HEK293 (cell line): ENCODE results near the gene PHLDB3.

Experiments
- CTCF ChIA-PET: fragments of 350-600 bp; formaldehyde crosslinking; extraction: SDS; loops from one replicate; lab custom pipeline; 2021; ENCODE audit warnings: antibody characterized with exemption; lab: Yijun Ruan, JAX
- POLR2A ChIA-PET: fragments of 300-600 bp; formaldehyde crosslinking; extraction: SDS; loops from one replicate; lab custom pipeline; 2020; ENCODE audit warnings: antibody characterized with exemption, inconsistent platforms; lab: Yijun Ruan, JAX
- H3K27ac ChIP-seq: fragments of 200-500 bp; sonication (Bioruptor generic); 2 replicates; pipeline ENCODE4 v1.5.1; 2014; ENCODE audit warnings: low read depth, low read length, control low read depth, inconsistent platforms; ENCODE audit errors: extremely low read depth
- H3K36me3 ChIP-seq, 2 experiments: fragments of 200-500 bp in 1 of 2; sonication (Bioruptor generic) in 1 of 2; 1 replicate in 1 of 2; 2 replicates in 1 of 2; pipeline ENCODE4 v1.5.1; 2014 to 2017; ENCODE audit warnings: inconsistent platforms in 2 of 2, low read length in 2 of 2; ENCODE audit not compliant: control insufficient read depth in 2 of 2, insufficient read depth in 1 of 2
- H3K4me1 ChIP-seq: fragments of 200-500 bp; sonication (Bioruptor generic); 2 replicates; pipeline ENCODE4 v1.5.1; 2014; ENCODE audit warnings: mild to moderate bottlenecking, low read length, inconsistent platforms; ENCODE audit not compliant: control insufficient read depth, insufficient read depth
- H3K4me3 ChIP-seq: 2 replicates; pipeline ENCODE4 v1.5.1; 2011; ENCODE audit warnings: low read depth, mild to moderate bottlenecking, control low read depth, low read length, moderate library complexity
- H3K9me3 ChIP-seq: fragments of 200-500 bp; sonication (Bioruptor generic); 2 replicates; pipeline ENCODE4 v1.5.1; 2014; ENCODE audit warnings: low read depth, low read length, inconsistent platforms; ENCODE audit not compliant: control insufficient read depth, insufficient read depth
- BCL11B ChIP-seq: fragments of 450-650 bp; formaldehyde crosslinking; IDR thresholded peaks from 2 replicates; pipeline ENCODE4 v1.5.1; 2016; ENCODE audit warnings: low read depth, missing biosample characterization, missing genetic modification characterization
- GLI2 ChIP-seq: fragments of 450-650 bp; formaldehyde crosslinking; IDR thresholded peaks from 2 replicates; pipeline ENCODE4; 2017; ENCODE audit warnings: missing biosample characterization, missing genetic modification characterization, low read depth, borderline replicate concordance
- GLIS2 ChIP-seq: fragments of 450-650 bp; formaldehyde crosslinking; IDR thresholded peaks from 2 replicates; pipeline ENCODE4 v1.5.1; 2016; ENCODE audit warnings: missing biosample characterization, missing genetic modification characterization
- KLF7 ChIP-seq: fragments of 450-650 bp; formaldehyde crosslinking; IDR thresholded peaks from 2 replicates; pipeline ENCODE4 v1.5.1; 2016; ENCODE audit warnings: missing biosample characterization, missing genetic modification characterization, borderline replicate concordance
- PRDM2 ChIP-seq: fragments of 450-650 bp; formaldehyde crosslinking; IDR thresholded peaks from 2 replicates; pipeline ENCODE4 v1.5.1; 2016; ENCODE audit warnings: missing biosample characterization, missing genetic modification characterization, borderline replicate concordance
- ZNF121 ChIP-seq: fragments of 450-650 bp; formaldehyde crosslinking; IDR thresholded peaks from 2 replicates; pipeline ENCODE4 v1.5.1; 2016; ENCODE audit warnings: missing biosample characterization, missing genetic modification characterization
- ZNF133 ChIP-seq: fragments of 450-650 bp; formaldehyde crosslinking; IDR thresholded peaks from 2 replicates; pipeline ENCODE4 v1.5.1; 2016; ENCODE audit warnings: missing biosample characterization, missing genetic modification characterization
- ZNF169 ChIP-seq: fragments of 450-650 bp; formaldehyde crosslinking; IDR thresholded peaks from 2 replicates; pipeline ENCODE4 v1.5.1; 2016; ENCODE audit warnings: missing biosample characterization, missing genetic modification characterization
- ZNF350 ChIP-seq: fragments of 450-650 bp; formaldehyde crosslinking; IDR thresholded peaks from 2 replicates; pipeline ENCODE4 v1.5.0; 2017; ENCODE audit warnings: missing biosample characterization, mild to moderate bottlenecking, missing genetic modification characterization
- ZNF513 ChIP-seq: fragments of 450-650 bp; IDR thresholded peaks from 2 replicates; pipeline ENCODE4 v1.5.1; 2018; ENCODE audit warnings: missing biosample characterization, missing genetic modification characterization
- ZNF654 ChIP-seq: fragments of 450-650 bp; formaldehyde crosslinking; IDR thresholded peaks from 2 replicates; pipeline ENCODE4 v1.5.1; 2016; ENCODE audit warnings: low read depth, missing biosample characterization, missing genetic modification characterization
- ZSCAN18 ChIP-seq: fragments of 450-650 bp; formaldehyde crosslinking; IDR thresholded peaks from 2 replicates; pipeline ENCODE4 v1.5.1; 2016; ENCODE audit warnings: missing biosample characterization, missing genetic modification characterization
- ZSCAN4 ChIP-seq: fragments of 450-650 bp; formaldehyde crosslinking; IDR thresholded peaks from 2 replicates; pipeline ENCODE4 v1.5.1; 2017; ENCODE audit warnings: missing biosample characterization, missing genetic modification characterization
- ZSCAN5A ChIP-seq: fragments of 450-650 bp; formaldehyde crosslinking; IDR thresholded peaks from 2 replicates; pipeline ENCODE4 v1.5.1; 2016; ENCODE audit warnings: missing biosample characterization, missing genetic modification characterization

PHLDB3 gene

GRCh38 chr19:43486412-43486811 lies 18.1 kb downstream of the PHLDB3 start:
- Histone ChIP-seq H3K27ac (no peak overlapping the region), H3K4me3 (no peak overlapping the region), H3K4me1 (no peaks in the 10 kb centered on the region)
- TF ChIP-seq ZSCAN4, result no peak
- no peak for TF ChIP-seq ZNF654 (tag by site-specific recombination)
- no peak for TF ChIP-seq ZNF133 (tag by site-specific recombination)
- TF ChIP-seq ZNF513 (tag by site-specific recombination), result no peak
- TF ChIP-seq ZNF121 (tag by site-specific recombination), result no peak
- no peak for TF ChIP-seq KLF7 (tag by site-specific recombination)
- no peak for TF ChIP-seq ZNF350 (tag by site-specific recombination)
- no peak for TF ChIP-seq ZSCAN5A
- no peak for TF ChIP-seq BCL11B (tag by site-specific recombination)
- TF ChIP-seq GLI2 (tag by site-specific recombination), result no peak
- TF ChIP-seq, all 188 proteins: peak for 0
- ChIA-PET POLR2A (interaction anchor here (0.5 to 0.7 kb wide), 2 partner anchors 16 to 47 kb away, joined by 3 to 5 read pairs; no protein-coding TSS in a partner anchor), CTCF (interaction anchor here (0.9 to 4.6 kb wide), 2 partner anchors 32 to 39 kb away, joined by 3 to 24 read pairs; no protein-coding TSS in a partner anchor)
- H3K36me3 ChIP-seq, result peaks cover 5 to 19% of the 10 kb centered on the region in 2 experiments; a peak in 2 of 3 replicates
- no peaks in the 10 kb centered on the region for H3K9me3 ChIP-seq

GRCh38 chr19:43485951-43486350 lies 18.6 kb downstream of the PHLDB3 start:
- Histone ChIP-seq H3K4me3 (no peak overlapping the region), H3K4me1 (no peaks in the 10 kb centered on the region), H3K36me3 (peaks cover 4 to 19% of the 10 kb centered on the region in 2 experiments; a peak in 2 of 3 replicates), H3K27ac (no peak overlapping the region), H3K9me3 (no peaks in the 10 kb centered on the region)
- ChIA-PET POLR2A (interaction anchor here (0.5 to 0.7 kb wide), 2 partner anchors 16 to 46 kb away, joined by 3 to 5 read pairs; no protein-coding TSS in a partner anchor), CTCF (interaction anchor here (4.6 kb wide), 1 partner anchor 39 kb away, joined by 24 read pairs; no protein-coding TSS in a partner anchor)
- no peak for TF ChIP-seq ZSCAN18 (tag by site-specific recombination)
- TF ChIP-seq ZNF169 (tag by site-specific recombination), result no peak
- TF ChIP-seq GLIS2 (tag by site-specific recombination), result no peak
- no peak for TF ChIP-seq PRDM2 (tag by site-specific recombination)
